H54 (cell line): Measurements from ENCODE around the gene R3HDML.
"Not testable (repeated sequence)": the region's sequence is repeated elsewhere in the genome, so short reads cannot be mapped to it uniquely, and the experiment has no call there.

Experiments used
- DNase-seq: peaks from one replicate; pipeline ENCODE4 v3.0.0; 2011; ENCODE audit warnings: low spot score, mixed read lengths; ENCODE audit not compliant: insufficient read length
- FAIRE-seq: peaks from 3 replicates; lab custom pipeline; 2011; peaks lifted over from hg19 to GRCh38; lab: Jason Lieb, UNC
- POLR2A ChIP-seq: IDR thresholded peaks from 2 replicates; pipeline ENCODE4 v1.6.1; 2011; ENCODE audit warnings: low read depth, mild to moderate bottlenecking, low read length

The R3HDML gene, protein sequence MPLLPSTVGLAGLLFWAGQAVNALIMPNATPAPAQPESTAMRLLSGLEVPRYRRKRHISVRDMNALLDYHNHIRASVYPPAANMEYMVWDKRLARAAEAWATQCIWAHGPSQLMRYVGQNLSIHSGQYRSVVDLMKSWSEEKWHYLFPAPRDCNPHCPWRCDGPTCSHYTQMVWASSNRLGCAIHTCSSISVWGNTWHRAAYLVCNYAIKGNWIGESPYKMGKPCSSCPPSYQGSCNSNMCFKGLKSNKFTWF

DNA sequence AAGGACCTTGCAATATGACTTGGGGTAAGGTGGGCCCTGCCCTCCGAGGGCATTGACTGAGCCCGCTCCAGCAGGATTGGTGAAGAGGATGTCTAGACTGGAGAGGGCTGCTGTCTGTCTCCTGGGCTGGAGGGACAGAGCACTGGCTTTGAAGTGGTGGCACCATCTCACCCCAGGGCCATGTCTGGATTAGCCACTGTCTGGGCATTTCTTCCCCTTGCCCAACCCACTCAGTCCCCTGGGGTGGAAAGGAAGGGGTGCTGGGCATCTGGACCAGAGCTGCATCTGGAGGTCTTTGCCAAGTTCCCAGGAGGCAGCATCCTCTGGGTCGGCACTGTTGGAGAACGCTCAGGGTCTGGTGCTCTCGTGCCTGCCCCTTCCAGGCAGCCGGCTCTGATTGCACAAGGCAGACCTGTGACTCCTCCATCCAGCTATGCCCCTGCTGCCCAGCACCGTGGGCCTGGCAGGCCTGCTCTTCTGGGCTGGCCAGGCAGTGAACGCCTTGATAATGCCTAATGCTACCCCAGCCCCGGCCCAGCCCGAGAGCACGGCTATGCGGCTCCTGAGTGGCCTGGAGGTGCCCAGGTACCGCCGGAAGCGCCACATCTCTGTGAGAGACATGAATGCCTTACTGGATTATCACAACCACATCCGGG lies at the start of gene R3HDML:
Gene R3HDML (plus strand): TSS at position 319 of the 656 bp plus-strand sequence. CDS start 115 bp downstream, at position 434.
- DNase-seq (no peak), FAIRE-seq (no peak)

DNA sequence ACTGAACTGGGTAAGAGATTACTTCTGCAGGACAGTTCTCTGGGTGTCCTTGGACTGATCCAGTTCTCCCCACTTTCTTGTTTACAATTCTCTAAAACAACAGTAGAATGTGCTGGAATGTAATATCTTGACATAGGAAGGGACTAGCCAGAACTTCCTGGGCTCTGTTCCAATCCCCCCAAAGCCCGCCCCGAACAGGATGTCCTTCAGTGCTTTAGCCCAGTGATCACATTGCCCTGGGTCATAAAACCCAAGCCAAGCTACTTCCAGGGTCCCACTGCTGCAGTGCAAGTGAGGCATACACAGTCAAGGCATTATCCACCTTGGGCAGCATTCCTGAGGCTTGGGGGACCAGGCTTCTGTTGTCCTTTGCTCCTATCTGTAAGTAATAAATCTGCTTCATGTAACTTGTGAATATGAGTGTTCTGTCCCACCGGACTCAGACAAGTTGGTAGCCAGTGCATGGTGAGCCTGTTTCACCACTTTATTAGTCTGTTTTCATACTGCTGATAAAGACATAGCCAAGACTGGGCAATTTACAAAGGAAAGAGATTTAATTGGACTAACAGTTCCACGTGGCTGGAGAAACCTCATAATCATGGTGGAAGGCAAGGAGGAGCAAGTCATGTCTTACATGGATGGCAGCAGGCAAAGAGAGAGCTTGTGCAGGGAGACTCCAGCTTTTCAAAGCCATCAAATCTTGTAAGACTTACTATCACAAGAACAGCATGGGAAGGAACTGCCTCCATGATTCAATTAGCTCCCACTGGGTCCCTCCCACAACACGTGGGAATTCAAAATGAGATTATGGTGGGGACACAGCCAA lies 49.4 kb upstream of the R3HDML start:
- FAIRE-seq (no peak), DNase-seq (no peak)

More for the DNA sequence above, at the start of gene R3HDML:
- TF ChIP-seq POLR2A = no peak

DNA sequence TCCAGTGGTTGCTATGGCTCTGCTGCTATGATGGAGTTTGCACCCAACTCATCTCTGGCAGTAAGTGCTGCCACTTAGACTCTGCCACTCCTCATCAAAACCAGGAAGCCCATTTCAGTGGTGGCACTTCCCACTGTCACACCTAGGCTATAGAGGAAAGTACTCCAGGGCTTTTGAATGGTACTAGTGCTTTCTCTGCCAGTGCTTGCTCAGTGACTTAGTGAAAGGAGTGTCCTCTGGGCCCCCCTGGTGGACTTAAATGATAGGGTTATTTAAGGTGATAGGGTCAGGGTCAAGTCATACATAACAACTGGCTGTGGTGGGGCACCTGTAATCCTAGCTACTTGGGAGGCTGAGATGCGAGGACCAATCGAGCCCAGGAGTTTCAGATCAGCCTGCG lies 48.6 kb upstream of the R3HDML start:
- TF ChIP-seq POLR2A = no peak
- FAIRE-seq = no peak
- DNase-seq = no peak

More for the DNA sequence above, 49.4 kb upstream of the R3HDML start:
- TF ChIP-seq POLR2A = no peak

DNA sequence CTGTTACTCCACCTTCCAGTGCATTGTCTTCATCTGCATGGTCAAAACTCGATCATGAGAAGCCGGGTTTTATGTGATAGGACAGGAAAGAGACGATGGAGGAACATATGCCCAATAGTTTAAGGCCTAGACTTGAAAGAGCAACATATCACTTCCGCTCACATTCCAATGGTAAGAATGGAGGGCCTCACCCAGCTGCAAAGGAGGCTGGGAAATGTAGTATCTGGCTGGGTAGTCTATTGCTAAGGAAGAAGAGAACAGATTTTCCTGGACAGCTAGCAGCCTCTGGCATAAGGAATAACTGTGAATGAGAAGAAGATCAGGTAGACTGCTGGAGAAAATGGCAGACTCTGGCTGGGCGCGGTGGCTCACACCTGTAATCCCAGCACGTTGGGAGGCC lies 45.1 kb upstream of the R3HDML start:
- DNase-seq (no peak), FAIRE-seq (no peak)
- no peak for TF ChIP-seq POLR2A

DNA sequence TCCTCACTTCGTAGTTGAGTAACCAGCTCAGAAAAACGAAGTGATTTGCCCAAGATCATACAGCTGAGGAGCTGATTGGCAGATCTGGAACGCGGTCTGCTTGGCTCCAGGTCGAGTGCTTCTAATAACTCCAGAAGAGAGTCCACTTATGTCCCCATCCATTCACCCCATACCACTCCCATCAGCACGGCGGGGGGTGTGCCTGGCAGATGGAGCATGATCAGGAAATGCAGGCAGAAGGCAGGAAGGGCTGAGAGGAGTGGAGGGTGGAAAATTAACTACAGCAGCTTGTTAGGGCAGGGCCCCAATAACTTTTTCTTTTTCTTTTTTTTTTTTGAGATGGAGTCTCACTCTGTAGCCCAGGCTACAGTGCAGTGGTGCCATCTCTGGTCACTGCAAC lies 40.8 kb upstream of the R3HDML start:
- DNase-seq = no peak
- TF ChIP-seq POLR2A = no peak
- FAIRE-seq = no peak

DNA sequence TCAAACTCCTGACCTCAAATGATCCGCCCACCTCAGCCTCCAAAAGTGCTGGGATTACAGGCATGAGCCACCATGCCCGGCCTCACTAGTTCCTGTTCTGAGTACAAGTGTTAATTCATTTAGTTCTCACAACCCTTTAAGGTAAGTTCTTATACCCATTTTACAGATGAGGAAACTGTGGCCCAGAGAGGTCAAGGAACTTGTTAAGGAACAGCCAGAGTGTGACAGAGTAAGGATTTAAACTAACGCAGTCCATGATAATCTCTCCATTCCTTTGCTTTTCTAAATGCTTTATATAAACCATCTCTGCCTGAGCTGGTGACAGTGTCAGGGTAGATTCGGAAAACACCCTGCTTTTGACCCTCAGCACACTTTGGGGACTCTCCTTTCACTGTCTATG lies 39.1 kb upstream of the R3HDML start:
- no peak for DNase-seq
- TF ChIP-seq POLR2A = no peak
- no peak for FAIRE-seq

DNA sequence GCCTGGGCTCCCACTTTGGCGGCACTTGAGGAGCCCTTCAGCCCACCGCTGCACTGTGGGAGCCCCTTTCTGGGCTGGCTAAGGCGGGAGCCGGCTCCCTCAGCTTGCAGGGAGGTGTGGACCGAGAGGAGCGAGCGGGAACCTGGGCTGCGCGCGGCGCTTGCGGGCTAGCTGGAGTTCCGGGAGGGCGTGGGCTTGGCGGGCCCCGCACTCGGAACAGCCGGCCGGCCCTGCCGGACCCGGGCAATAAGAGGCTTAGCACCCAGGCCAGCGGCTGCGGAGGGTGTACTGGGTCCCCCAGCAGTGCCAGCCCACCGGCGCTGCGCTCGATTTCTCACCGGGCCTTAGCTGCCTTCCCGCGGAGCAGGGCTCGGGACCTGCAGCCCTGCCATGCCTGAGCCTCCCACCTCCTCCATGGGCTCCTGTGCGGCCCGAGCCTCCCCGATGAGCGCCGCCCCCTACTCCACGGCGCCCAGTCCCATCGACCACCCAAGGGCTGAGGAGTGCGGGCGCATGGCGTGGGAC lies 37.8 kb upstream of the R3HDML start:
- not testable (repeated sequence) for DNase-seq, FAIRE-seq

DNA sequence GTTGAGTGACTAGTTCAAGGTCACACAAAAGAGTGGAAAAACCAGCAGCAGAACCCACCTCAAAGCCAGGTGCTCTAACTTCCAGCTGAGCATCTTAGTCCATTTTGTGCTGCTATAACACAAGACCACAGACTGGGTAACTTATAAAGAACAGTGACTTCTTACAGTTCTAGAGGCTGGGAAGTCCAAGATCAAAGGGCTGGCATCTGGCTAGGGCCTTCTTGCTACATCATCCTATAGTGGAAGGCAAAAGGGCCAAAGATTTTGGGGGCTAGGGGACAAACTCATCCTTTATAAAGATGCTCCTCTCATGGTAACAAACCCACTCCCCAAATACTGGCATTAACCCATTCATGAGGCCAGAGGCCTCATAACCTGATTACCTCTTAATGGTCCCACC lies 35.6 kb upstream of the R3HDML start:
- TF ChIP-seq POLR2A = no peak
- no peak for DNase-seq
- FAIRE-seq = no peak

DNA sequence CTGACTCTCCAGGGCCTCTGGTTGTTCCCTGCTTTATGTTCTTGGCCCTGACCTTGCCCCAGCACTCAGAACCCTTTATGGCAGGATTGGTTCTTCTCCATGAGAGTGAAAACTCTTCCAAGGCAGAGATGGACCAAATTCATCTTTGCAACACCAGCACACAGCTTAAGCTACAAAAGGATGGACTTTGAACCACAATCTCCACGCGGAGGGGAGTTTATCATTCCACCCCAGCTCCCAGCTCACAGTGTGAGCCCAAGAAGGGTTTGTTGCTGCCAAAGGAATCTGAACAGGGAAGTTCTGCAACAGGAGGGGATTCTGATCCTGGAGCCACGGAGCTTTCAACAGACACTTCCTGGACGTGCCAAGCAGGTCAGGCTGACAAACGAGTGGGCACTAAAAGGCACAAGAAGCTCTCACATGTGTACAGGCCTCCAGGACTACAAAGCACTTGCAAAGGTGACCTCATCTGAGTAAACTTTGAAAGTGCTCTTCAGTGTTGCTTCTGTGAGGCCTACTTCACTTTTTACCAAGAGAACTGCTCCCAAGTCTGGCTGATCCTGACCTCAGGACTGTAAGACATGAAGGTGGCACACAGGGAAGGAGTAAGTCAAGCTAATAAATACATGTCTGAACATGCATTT lies 34.7 kb upstream of the R3HDML start:
- no peak for FAIRE-seq
- no peak for TF ChIP-seq POLR2A
- no peak for DNase-seq

DNA sequence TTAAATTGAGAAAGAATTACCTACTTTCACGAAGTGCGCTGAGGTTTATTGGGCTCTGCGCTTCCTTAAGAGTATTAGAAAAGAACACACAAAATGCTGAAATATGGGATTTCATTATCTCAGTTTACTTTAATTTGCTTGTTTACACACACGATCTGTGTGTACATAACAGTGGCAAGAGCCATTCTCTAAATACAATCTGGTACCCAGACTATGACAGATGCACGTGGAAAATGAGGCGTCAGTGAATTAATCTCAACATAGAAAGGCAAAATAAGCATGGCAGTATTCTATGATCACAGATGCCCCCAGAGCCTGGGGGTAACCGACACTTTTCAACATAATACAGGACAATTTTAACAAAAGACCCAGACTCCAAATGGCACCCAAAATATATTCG lies 34.1 kb upstream of the R3HDML start:
- FAIRE-seq (no peak), DNase-seq (no peak)
- TF ChIP-seq POLR2A = no peak

DNA sequence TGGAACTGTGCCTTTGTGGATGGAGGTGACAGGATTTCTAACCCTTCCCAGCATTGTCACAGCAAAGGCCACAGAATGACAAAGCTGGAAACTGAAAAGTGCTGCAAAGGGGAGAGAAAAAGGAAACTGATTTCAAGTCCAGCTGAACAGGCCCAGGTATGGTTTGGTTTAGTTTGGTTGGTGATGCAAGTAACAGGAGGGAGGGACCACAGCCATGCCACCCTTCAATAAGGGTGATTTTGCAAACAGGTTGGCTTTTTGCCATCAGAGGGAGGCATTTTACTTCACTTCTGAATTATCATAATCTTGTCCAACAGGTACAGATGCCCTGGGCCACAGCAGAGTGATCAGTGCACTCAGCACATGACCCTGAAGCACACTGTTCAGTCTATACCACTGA lies 32.5 kb upstream of the R3HDML start:
- TF ChIP-seq POLR2A = no peak
- DNase-seq (no peak), FAIRE-seq (no peak)

DNA sequence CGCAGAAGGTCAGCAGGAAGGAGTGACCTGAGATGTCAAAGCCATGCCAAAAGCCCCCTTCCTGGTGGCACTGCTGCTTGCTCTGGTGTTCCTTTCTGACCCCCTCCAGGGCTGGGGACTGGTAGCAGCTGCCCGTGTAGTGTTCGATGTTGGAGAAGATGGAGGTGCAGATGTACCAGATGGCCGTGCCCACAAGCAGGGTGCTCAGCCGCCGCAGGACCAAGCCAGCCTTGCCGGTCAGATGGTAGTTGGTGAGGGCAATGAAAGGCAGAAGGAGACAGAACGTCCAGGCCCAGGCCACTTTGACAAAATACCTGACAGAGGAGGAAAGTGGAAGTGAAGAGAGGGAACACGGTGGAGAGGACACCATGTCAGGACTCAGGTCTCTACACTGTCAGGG lies 29.9 kb upstream of the R3HDML start:
- DNase-seq (no peak), FAIRE-seq (no peak)
- no peak for TF ChIP-seq POLR2A

DNA sequence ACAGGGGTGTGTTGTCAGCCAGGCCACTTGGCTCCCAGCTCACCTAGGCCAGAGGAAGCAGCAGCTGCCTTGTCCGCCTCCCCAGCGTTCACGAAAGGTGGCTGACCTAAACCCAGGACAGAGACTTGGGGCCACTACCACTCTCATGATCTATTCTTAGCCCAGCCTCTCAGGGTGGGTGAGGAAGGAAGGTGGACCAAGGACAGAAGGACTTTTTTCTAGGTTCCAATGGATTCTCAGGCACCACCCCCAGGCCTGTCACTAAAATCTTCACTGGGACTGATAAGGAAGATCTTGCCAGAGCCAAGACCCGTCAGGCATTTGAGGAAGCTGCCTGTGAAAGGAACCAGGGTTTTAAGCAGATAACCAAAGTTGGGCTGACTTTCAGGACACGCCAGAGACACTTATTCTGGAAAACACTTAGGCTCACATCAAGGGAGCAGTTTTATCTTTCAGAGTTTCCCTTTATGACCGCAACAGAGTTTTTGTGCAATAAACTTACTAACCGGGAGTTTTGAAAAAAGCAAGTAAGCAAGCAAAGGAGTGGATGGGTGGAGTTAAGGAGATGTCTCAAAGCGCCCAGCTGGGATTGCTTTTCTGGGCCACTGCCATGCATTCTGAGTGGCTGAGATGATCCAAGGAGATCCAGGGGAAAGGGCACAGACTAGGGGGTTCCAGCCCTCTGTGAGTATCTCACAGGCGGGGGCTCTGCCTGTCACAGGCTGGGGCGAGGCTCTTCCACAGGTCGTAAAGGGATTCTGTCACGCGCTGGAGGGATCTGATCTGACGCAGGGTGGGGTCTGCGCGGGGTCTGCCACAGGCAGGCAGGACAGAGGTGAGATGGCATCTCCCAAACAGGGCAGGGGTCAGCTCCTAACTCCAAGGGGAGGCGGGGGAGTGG lies 26.8 kb upstream of the R3HDML start:
- DNase-seq (peak; percentile 47), FAIRE-seq (no peak)
- TF ChIP-seq POLR2A = no peak
